AG08396 (cell line): ENCODE measurements around the gene FALEC.

Experiments
- DNase-seq: peaks from one replicate; pipeline ENCODE4 v3.0.0; 2012; ENCODE audit warnings: low spot score, mixed read lengths

Gene FALEC

DNA sequence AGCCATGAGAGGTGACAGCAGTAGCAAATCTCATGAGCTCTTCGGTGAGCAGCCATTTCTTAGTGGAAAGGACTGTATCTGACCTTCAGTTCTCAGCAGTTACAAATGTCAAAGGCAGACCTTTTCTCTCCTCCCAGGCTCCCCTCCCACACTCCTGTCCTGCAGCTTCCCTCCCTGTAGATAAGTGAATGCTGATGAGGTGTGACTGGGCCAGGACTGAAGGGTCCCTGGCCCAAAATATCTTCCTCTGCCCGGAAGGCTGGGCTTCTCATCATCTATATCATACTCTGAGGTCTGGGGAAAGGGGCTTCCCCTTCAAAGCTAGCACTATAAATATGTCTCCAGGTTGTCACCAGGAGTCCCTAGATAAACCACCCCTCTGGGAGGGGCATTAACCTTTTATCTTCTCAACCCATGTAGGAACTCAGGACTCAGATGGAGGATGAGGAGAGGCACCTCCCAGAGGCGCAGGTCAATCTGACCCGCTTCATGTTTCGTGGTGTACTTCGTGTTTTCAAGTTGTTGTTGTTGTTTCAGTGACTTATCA is 30.0 kb downstream of the FALEC start:
- DNase-seq: no peak

DNA sequence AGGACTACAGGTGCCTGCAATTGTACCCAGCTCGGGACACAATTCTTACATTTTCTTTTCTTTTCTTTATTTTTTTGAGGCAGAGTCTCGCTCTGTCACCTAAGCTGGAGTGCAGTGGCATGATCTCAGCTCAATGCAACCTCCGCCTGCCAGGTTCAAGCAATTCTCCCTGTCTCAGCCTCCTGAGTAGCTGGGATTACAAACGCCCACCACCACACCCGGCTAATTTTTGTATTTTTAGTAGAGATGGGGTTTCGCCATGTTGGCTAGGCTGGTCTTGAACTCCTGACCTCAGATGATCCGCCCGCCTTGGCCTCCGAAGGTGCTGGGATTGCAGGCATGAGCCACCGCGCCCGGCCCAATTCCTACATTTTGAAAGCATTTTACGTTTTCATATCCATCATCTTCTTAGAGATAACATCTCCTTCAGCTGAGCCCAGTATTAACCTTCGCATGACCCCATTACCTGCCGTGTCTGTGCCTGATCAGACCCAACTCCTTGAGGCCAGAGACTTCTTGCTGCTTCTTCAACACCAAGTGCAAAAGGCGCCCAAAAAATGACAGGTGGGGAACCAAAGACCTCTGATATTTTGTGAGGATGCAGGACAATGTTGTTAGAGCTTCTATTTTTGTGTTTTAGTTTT is 30.9 kb downstream of the FALEC start:
- no peak for DNase-seq

DNA sequence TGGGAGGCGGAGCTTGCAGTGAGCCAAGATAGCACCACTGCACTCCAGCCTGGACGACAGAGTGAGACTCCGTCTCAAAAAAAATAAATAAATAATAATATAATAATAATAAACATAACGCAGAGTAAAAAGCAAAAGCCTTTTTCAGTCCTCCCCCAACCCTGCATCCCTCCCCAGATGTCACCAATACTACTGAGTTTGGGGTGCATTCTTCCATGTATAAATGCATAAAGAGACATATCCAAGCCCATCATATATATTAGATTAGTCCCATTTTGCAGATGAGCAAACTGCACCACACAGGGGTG is 32.7 kb downstream of the FALEC start:
- DNase-seq: no peak

DNA sequence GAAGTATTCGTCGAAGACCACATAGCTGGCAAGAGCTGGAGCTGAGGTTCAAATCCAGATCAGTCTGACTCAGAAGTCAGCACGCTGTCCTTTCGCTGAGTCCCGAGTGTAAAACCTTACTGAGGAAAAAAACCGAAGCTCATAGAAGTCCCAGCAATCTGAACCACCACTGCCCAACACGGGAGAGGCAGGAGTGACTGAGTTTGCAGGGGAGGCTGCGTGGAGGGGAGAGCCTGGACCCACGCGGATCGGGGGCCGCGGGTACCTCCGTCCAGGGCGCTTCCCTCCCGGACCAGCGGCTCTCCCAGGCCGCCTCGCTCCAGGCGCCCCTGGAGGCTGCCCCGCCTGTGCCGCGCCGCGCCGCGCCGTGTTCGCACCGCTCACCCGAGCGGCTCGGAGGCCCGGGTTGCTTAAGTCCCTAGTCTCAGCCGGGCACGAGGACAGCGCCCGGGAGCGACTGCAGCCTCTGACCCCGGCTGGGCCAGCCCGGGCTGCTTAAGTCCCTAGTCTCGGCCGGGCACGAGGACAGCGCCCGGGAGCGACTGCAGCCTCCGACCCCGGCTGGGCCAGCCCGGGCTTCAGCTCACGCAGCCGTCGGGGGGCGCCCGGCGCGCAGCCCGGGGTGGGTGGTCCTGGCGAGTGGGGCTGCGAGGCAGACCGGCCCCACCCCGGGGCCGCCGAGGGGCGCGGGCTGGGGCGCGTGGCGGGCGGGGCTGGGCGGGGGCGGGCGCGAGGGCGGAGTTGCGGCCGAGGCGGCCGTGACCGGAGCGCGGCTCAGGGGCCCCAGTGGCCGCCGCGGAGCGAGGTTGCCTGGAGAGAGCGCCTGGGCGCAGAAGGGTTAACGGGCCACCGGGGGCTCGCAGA is 33.3 kb downstream of the FALEC start, which contains the start of gene ADAMTSL4:
TSS of gene ADAMTSL4 (plus strand) at position 777 of the 864 bp plus-strand sequence. CDS start 2,881 bp downstream, outside the sequence.
- DNase-seq: peak; percentile 83

DNA sequence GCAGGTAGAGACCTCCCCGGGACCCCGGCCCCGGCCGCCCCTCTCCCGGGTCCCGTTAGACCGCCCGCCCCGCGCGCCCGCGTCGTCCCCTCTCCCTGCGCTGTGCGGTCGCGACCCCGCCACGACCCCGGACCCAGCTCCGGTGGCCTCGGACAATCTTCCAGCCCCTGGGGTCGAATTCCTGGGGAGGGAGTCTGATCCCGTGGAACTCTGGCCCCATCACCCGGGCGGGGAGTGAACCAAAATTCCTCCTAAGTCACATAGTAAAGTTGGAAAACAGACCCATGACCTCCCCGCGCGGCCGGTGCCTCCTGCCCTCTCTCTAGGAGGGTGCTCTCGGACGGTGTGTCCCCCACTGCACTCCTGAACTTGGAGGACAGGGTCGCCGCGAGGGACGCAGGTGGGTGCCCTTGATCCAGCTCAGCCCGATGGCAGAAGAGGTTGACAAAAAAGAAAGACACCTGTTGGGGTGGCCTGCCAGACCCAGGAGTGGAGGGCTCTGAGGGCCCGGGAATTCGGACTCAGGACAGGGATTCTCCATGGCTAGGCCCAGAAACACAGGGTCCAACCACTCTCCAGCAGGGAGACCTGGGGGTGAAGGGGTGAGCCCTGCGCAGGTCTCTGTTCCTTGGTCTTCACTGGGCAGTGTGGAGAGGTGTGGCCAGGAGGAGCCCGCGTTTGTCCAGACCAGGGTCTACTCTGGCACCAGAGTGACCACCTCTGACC is 34.1 kb downstream of the FALEC start:
- peak; percentile 75 for DNase-seq

DNA sequence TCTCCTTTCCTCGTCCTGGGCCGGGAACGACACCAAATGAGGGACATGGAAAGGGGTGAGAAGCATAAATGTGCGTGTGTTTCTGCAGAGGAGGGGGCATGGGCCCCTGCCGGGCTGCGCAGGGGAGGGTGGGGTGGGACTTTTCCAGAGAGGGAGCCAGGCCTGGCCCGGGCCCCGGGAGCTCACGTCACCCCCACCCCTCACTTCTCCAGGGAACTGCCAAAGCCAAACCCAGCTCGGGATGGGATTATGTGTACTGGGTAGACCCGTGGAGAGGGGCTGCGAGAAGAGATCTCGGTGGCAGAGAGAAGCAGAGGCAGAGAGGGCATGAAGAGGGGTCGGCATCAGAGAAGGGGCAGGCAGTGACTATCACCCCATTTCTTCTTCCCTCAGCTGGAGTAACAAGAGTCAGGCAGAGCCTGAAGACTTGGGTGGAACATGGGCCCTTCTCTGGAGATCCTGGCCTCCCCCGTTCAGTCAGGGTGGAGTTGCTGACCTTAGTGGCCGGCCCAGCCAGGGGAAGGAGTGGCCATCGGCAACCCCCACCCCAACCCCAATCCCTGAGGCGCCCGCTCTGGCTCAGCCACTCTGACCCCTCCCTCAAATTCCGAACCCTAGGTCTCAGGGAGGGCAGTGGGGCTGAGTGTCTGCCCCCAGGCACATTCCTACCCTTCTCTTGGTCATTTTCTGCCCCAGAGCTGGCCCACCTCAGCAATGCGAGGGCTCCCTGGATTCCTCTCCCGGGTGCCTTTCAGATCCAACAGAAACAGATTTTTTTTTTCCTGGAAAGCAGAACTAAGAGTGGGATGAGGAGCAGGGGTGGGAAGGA is 34.9 kb downstream of the FALEC start:
- no peak for DNase-seq

DNA sequence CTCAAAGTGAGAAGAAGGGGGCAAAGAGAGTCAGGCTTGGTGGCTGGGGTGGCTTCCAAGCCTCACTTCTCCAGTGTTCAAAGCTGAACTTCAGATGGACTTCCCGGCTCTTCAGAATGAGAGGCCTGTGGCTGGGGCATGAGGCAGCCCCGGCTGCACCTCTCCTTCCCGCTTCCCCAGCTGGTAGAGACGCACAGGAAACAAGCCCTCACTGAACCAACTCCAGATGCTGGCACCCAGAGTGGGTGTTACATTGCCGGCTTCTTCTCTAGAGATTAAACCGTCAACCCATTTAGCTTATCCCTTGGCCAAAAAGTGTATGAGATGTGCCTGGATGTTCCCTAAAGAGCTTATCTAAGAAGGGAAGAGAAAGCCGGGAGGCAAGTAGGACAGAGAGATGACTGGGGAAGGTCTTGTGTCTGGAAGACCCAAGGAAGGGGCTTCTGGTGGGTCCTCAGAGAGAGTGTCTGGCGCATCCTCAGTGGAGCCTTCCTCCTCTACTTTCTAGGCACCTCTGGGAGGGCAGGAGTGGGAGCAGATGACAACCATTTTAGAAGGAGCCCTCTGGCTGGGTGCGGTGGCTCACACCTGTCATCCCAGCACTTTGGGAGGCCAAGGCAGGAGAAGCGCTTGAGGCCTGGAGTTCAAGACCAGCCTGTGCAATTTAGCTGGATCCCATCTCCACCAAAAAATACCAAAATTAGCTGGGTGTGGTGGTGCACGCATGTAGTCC is 35.7 kb downstream of the FALEC start:
- no peak for DNase-seq

DNA sequence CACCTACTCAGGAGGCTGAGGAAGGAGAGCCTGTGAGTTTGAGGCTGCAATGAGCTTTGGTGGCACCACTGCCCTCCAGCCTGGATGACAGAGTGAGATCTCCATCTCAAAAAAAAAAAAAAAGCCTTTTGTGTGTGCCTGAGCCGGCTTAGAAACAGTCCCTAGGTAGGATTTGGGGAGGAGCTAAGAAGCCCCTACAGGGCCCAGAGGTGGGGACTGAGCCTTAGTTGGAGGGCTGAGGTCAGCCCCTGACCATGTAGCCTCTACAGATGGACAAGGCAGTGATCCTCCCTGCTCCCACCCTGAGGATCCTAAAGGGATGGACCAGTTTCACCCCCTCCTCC is 36.2 kb downstream of the FALEC start:
- DNase-seq: no peak

DNA sequence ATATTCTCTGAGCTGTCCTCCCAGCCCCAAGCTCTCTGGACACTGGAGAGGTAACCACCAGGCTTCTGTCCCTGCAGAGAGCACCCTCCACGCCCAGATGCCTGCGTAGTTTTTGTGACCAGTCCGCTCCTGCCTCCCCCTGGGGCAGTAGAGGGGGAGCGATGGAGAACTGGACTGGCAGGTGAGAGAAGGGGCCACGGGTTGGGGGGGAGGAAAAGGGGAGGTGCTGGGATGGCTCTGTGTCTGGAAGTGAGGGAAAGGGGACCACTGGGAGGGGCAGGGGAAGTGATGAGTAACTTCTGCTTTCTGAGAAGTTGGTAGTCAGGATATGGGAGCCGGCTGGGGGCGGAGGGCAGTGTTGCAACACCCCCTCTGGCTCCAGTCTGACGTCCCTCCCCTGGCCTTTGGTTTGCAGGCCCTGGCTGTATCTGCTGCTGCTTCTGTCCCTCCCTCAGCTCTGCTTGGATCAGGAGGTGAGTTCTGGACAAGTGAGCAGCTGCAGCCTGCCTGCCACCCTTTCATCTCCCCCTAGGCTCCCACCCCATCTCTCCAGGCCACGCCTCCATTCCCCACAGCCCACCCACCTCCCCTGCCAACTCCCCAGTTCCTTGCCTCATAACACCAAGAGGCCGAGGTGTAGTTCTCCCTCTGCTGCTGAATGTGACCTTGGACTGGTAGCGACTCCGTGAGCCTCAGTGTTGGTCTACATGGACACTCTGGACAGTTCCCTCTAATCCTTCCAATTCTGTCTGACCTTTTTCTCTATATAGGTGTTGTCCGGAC is 36.8 kb downstream of the FALEC start:
- DNase-seq: peak; percentile 91

DNA sequence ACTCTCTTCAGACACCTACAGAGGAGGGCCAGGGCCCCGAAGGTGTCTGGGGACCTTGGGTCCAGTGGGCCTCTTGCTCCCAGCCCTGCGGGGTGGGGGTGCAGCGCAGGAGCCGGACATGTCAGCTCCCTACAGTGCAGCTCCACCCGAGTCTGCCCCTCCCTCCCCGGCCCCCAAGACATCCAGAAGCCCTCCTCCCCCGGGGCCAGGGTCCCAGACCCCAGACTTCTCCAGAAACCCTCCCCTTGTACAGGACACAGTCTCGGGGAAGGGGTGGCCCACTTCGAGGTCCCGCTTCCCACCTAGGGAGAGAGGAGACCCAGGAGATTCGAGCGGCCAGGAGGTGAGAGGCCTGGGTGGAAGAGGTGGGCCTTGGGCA is 37.3 kb downstream of the FALEC start:
- no peak for DNase-seq

DNA sequence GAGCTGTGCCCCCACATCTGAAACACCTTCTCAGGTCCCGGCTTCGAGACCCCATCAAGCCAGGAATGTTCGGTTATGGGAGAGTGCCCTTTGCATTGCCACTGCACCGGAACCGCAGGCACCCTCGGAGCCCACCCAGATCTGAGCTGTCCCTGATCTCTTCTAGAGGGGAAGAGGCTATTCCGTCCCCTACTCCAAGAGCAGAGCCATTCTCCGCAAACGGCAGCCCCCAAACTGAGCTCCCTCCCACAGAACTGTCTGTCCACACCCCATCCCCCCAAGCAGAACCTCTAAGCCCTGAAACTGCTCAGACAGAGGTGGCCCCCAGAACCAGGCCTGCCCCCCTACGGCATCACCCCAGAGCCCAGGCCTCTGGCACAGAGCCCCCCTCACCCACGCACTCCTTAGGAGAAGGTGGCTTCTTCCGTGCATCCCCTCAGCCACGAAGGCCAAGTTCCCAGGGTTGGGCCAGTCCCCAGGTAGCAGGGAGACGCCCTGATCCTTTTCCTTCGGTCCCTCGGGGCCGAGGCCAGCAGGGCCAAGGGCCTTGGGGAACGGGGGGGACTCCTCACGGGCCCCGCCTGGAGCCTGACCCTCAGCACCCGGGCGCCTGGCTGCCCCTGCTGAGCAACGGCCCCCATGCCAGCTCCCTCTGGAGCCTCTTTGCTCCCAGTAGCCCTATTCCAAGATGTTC is 38.0 kb downstream of the FALEC start:
- DNase-seq: no peak

DNA sequence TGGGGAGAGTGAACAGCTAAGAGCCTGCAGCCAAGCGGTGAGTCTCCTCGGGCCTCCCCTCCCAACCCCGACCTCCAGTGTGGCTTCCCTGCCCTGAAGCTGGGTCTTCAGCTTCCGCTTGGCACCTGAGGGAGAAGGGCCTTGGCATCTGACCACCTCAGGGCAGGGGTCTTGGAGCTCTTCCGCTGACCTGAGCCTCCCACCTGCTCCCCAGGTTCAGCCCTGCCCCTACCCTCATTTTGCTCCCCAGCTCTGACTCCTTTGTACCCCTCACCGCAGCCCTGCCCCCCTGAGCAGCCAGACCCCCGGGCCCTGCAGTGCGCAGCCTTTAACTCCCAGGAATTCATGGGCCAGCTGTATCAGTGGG is 38.5 kb downstream of the FALEC start:
- no peak for DNase-seq

DNA sequence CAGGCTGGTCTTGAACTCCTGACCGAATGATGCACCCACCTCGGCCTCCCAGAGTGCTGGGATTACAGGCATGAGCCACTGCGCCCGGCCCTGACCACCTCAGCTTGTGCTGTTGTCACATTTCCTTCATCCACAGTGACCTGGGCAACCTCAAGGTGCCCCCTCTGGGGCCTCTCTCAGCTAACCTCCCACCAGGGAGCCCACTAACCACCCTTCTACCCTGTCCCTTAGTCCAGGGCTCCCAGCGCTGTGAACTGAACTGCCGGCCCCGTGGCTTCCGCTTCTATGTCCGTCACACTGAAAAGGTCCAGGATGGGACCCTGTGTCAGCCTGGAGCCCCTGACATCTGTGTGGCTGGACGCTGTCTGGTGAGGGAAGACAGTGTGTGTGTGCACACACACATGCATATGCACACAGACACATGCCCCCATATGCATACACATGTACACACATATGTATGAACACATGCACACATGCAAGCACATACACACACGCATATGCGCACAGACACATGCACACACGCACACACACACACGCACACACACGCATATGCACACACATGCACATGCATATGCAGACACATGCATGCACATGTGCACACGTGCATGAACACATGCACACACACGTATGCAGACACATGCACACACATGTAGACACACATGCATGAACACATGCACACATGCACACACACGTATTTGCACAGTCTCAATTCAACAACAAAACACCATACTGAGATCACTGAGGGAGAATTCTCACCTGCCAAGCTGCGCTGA is 39.8 kb downstream of the FALEC start:
- DNase-seq: no peak

DNA sequence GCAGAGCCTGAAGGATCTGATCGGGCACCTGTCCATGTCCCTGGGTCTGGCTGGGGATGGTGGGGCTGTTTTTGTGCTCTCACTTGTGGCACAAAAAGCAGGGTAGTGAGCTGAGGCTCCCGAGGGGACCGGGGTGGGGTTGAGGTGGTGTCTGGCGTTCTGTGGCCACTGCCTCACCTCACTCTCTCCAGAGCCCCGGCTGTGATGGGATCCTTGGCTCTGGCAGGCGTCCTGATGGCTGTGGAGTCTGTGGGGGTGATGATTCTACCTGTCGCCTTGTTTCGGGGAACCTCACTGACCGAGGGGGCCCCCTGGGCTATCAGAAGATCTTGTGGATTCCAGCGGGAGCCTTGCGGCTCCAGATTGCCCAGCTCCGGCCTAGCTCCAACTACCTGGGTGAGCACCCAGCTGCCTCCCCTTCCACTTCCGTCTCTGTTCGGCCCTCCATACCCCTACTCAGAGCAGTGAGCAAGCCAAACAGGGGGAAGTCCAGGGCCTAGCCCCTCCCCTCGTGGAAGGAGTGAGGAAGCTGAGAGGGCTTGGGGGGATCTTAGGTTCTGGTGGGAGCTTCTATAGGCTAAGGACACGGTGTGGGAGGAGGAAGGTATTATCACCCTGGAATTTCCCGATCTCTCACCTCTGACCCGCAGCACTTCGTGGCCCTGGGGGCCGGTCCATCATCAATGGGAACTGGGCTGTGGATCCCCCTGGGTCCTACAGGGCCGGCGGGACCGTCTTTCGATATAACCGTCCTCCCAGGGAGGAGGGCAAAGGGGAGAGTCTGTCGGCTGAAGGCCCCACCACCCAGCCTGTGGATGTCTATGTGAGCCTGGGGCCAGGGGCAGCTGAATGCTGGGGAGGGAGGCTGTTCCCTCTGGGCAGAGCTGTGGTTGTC is 40.7 kb downstream of the FALEC start:
- no peak for DNase-seq

DNA sequence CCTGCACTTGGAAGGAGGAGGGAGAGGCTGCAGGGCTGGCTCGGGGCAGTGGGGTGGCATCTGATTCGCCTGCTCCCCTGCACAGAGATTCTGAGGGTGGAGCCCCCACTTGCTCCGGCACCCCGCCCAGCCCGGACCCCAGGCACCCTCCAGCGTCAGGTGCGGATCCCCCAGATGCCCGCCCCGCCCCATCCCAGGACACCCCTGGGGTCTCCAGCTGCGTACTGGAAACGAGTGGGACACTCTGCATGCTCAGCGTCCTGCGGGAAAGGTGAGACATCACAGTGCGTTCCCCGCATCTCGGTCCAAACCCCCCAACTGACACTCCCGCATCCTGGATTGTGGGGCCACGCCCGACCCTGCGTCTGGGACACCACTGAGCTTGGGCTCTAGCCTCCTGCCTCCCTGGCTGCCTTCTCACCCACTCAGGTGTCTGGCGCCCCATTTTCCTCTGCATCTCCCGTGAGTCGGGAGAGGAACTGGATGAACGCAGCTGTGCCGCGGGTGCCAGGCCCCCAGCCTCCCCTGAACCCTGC is 41.6 kb downstream of the FALEC start:
- no peak for DNase-seq

DNA sequence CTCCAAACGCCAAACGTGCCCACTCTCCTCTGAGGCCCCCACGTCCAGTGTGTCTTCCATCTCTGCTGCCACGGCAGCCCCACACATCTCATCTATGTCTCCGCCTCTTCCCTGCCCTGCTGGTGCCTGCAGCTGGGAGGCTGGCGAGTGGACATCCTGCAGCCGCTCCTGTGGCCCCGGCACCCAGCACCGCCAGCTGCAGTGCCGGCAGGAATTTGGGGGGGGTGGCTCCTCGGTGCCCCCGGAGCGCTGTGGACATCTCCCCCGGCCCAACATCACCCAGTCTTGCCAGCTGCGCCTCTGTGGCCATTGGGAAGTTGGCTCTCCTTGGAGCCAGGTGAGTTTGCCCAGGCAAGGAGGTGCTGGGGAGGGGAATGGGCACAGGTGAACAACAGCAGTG is 42.3 kb downstream of the FALEC start:
- no peak for DNase-seq

DNA sequence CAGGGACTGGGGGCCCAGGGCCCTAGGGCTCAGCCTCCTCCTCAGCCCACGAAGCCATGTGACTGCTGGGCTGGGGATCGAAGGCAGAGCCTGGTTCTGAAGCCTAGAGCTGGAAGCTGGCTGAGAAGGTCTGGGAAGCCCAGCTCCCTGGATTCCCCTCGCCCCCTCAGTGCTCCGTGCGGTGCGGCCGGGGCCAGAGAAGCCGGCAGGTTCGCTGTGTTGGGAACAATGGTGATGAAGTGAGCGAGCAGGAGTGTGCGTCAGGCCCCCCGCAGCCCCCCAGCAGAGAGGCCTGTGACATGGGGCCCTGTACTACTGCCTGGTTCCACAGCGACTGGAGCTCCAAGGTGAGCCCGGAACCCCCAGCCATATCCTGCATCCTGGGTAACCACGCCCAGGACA is 42.8 kb downstream of the FALEC start:
- DNase-seq: no peak
